SK-N-DZ (cell line): ENCODE measurements around the gene CITED2.
"Not testable (repeated sequence)": the region's sequence is repeated elsewhere in the genome, so short reads cannot be mapped to it uniquely, and the experiment has no call there.

Experiments used
- DNase-seq: peaks from one replicate; pipeline ENCODE4 v3.0.0-alpha.2; 2015; ENCODE audit warnings: low spot score

Gene CITED2

GRCh38 chr6:139364982-139365379 lies 9.5 kb downstream of the CITED2 start:
- no peak for DNase-seq

- DNase-seq, result peak; percentile 51
Observed at GRCh38 chr6:139364302-139364981, 10.0 kb downstream of the CITED2 start.

GRCh38 chr6:139363797-139364196 lies 10.7 kb downstream of the CITED2 start:
- not testable (repeated sequence) for DNase-seq

DNA sequence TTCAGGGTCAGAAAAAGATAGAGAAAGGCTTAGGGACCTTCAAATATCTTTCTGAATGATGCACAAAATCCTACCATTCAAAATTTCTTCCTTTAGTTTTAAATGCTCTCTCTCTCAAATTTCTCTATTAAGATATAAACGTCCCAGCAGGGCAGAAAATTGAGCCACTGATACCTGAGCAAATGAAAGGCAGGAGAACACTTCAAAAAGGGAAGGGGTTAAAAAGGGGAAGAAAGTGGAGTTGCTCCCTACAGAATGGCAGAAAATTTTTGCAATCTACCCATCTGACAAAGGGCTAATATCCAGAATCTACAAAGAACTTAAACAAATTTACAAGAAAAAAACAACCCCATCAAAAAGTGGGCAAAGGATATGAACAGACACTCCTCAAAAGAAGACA lies 11.3 kb downstream of the CITED2 start:
- not testable (repeated sequence) for DNase-seq

- no peak for DNase-seq
Observed at GRCh38 chr6:139361211-139361610, 13.2 kb downstream of the CITED2 start.

DNA sequence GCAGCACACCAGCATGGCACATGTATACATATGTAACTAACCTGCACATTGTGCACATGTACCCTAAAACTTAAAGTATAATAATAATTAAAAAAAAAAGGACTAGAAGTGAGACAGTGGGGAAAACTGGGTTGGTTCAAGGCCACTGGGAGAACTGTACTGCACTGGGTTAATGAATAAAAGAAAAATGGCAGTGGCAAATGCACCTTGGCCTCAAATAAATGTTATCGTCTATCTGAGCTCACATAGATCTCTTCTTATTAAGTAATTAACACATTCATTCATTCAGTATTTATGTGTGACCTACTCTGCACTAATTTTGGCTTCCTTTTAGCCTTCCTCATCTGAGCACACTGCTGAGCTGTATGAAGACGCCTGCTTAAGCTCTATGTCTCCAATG lies 17.5 kb downstream of the CITED2 start:
- DNase-seq, result no peak

DNA sequence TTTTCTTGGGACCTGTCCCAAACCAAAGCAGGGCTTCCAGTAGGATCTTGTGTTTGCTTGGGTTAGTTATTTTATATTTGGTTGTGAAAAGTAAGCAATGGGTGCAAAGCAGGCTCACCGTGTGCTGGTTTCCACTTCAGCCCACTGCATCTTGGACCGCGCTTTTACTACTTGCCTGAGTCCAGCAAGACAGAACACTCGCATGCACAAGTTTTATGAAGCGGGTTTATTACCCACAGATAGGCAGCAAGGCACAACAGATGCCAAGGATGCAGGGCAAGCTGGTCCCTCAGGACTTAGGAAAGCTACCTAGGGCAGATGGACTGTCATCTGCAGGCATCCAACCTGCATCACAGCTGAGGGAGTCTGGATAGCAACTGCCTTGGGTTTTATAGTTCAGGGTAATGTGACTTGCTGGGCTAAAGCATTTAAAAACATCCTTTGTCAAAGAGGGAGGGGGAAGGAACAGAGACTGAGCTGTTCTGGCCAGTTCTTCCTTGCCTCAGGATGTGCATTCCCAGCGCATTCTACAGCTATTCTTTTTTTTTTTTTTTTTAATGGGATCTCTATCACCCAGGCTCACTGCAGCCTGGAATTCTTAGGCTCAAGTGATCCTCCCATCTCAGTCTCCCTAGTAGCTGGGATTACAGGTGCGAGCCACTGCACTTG lies 18.5 kb downstream of the CITED2 start:
- DNase-seq, result no peak

DNA sequence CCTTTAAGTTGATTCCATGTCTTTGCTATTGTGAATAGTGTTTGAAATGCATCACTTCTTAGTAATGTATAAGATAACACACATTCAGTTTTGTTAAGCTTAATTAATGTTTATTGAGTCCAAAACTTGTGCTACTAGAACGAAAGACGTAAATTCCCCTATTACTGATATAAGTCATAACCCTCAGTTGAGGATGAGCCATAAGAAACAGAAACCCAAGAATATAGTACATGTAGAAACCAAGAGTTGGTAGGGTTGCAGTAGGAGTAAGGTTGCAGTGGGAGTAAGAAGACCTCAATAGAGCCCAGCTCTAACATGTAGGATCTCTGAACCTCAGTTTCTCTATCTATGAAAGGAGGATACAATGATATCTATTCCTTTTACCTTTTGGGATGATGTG lies 19.3 kb downstream of the CITED2 start:
- no peak for DNase-seq

GRCh38 chr6:139354189-139354588 lies 20.3 kb downstream of the CITED2 start:
- no peak for DNase-seq

DNA sequence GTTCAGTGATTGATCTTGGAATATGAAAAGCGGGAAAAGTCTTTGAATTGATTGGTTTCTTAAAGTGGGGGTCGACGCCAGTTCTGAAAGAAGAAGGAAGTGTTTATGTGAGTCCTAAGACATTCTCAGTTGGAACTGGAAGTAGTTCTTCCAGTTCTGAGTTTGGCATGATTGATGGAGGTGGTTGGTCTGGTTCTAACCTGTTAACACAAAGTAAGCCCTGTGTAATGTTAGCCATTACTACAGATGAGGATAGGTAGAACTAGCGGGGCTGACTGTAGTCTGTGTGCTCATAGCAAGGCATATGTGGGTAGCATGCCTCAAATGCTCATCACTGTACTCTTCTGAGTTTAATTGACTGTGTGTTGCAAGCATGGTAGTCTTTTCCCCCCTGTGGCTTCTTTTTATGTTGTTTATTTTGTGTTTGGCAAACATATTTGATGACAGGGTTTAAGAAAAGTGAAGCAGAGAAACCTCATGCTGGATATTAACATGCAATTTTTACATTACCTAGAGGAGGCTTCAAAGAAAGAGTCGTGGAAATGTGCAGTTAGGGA lies 24.9 kb downstream of the CITED2 start:
- no peak for DNase-seq

- DNase-seq, result no peak
Observed at GRCh38 chr6:139346392-139346791, 28.1 kb downstream of the CITED2 start.

DNA sequence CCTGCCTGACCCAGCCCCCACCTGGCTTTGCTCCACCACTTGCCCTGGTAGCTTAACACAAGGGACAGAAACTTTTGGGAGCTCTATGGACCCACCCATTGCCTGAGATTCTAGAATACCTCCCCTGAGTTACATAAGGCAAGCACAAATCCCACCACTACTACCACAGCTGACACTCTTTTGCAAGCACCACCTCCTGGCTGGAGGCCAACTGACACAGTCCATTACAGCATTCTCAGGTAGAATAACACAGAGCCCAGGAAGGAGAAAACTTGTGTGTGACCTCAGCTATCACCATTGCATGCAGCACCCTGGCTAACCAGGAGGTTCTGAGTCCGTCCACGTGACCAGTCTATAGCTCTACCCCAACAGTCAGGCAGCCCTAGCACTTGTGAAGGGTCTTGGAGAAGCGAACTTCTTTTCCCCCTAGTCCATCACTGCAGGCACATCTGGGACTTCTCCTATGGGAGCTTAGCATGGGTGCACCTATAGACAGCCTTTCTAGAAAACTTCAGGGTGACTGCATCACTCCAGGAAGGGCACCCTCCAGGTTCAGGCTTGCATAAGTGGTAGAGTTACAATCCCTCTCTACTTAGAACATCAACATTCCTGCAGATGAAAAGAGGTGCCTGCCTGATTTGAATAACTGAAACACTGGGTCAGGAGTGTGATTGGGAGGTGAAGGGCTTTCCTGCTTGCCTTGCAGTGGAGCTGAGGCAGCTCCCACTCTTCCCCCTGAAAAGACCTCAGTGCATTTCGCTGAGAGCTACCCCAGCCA lies 30.1 kb downstream of the CITED2 start:
- peak; percentile 66 for DNase-seq

DNA sequence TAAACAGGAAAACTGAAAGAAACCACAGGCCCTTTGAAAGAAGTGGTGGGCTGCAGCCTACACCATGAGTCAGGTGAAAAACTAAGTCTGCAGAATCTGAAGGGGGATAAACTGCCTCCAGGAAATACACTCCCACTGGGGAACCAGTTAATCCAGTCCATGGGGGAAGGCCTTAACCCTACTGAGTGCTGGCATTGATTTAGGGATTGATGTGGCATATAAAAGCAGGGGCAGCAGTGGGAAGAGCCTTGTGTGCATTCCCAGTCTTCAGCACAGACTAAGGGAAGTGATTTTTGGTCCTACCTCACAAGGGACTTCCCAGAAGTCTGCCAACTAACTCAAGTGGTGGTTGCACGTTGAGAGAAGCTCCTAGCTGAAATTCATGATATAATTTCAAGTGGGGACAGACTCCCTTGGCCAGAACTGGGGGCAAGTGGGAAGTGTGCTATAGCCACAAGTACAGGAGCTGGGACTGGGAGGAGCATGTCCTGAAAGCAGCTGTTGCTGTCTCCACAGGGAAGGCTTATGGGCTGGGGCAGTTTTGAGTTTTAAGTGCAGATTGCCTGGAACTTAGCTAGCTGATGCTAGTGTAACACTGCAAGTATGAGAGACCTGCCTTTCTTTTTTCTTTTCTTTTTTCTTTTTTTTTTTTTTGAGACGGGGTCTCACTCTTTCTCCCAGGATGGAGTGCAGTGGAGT lies 31.2 kb downstream of the CITED2 start:
- no peak for DNase-seq

- DNase-seq, result no peak
Observed at GRCh38 chr6:139341060-139341459, 33.4 kb downstream of the CITED2 start.

DNA sequence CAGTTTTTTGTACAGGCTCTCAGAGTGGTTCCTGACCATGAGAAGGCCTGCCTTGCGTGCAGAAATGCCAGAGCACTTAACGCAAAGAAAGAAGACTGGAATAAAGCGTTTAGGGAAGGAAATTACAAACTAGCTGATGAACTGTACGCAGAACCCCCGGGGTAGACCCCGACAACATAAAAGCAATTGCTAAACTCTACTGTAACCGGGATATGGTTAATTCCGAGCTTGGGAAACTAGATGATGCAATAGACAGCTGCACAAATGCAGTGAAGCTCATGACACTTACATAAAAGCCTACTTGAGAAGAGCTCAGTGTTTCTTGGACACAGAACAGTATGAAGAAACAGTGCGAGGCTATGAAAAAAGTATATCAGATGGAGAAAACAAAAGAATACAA lies 35.7 kb downstream of the CITED2 start:
- no peak for DNase-seq

- DNase-seq, result no peak
Observed at GRCh38 chr6:139337830-139338229, 36.6 kb downstream of the CITED2 start.

DNA sequence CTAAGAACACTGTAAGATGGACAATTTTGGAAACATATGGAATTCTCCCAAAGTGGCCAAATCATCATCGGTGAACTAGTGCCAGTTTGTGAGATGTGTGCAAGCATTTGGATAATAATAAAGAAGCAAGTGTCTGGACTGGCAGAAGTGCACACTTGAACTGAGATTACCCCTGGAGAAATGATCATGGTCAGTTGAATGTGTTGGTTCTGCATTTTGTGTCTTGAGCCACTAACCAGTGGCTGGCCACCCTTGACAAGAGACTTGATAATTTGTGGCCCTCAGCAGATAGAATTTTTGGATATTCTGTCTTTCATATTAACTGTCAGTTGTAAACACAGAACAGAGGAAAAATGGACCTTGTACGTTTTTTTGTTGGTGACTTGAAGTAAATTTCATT lies 37.4 kb downstream of the CITED2 start:
- DNase-seq, result no peak

GRCh38 chr6:139336488-139336887 lies 38.0 kb downstream of the CITED2 start:
- no peak for DNase-seq

- no peak for DNase-seq
Observed at GRCh38 chr6:139335447-139336210, 38.8 kb downstream of the CITED2 start.

- no peak for DNase-seq
Observed at GRCh38 chr6:139334806-139335446, 39.5 kb downstream of the CITED2 start.
